Cerebellar cortex (tissue), 1 donor: Measurements from ENCODE around the gene C2CD2.
A peak's percentile ranks its signal among the peaks of the same experiment; 100 is the strongest.
"Not testable (repeated sequence)": the region's sequence is repeated elsewhere in the genome, so short reads cannot be mapped to it uniquely, and the experiment has no call there.

Source experiments
- DNase-seq: peaks from one replicate; pipeline ENCODE4 v3.0.0-alpha.2; 2015; ENCODE audit warnings: low spot score

C2CD2 gene

GRCh38 chr21:41953831-41954653, at the start of gene C2CD2:
Gene C2CD2 (minus strand): TSS chr21:41954018. CDS start chr21:41953648, 370 bp downstream.
- DNase-seq: peak; percentile 57

GRCh38 chr21:42003051-42003461, 49.2 kb upstream of the C2CD2 start:
- no peak for DNase-seq

- DNase-seq: no peak
Observed at GRCh38 chr21:42002421-42002958, 48.7 kb upstream of the C2CD2 start.

- no peak for DNase-seq
Observed at GRCh38 chr21:42001781-42002180, 48.0 kb upstream of the C2CD2 start.

- DNase-seq: no peak
Observed at GRCh38 chr21:42000908-42001307, 47.1 kb upstream of the C2CD2 start.

- no peak for DNase-seq
Observed at GRCh38 chr21:41997657-41998056, 43.8 kb upstream of the C2CD2 start.

- DNase-seq: no peak
Observed at GRCh38 chr21:41995577-41995976, 41.8 kb upstream of the C2CD2 start.

GRCh38 chr21:41994613-41995012, 40.8 kb upstream of the C2CD2 start:
- DNase-seq: not testable (repeated sequence)

GRCh38 chr21:41993744-41994143, 39.9 kb upstream of the C2CD2 start:
- DNase-seq: no peak

- no peak for DNase-seq
Observed at GRCh38 chr21:41992576-41992975, 38.8 kb upstream of the C2CD2 start.

- no peak for DNase-seq
Observed at GRCh38 chr21:41991659-41992058, 37.8 kb upstream of the C2CD2 start.

- no peak for DNase-seq
Observed at GRCh38 chr21:41989698-41990097, 35.9 kb upstream of the C2CD2 start.

GRCh38 chr21:41987310-41987709, 33.5 kb upstream of the C2CD2 start:
- DNase-seq: no peak

- no peak for DNase-seq
Observed at GRCh38 chr21:41985662-41986416, 32.0 kb upstream of the C2CD2 start.

GRCh38 chr21:41983229-41983628, 29.4 kb upstream of the C2CD2 start:
- no peak for DNase-seq

GRCh38 chr21:41980561-41980960, 26.7 kb upstream of the C2CD2 start:
- DNase-seq: no peak

GRCh38 chr21:41979751-41980369, 26.0 kb upstream of the C2CD2 start:
- no peak for DNase-seq

- no peak for DNase-seq
Observed at GRCh38 chr21:41979335-41979734, 25.5 kb upstream of the C2CD2 start.

- DNase-seq: no peak
Observed at GRCh38 chr21:41977034-41977950, 23.5 kb upstream of the C2CD2 start.

GRCh38 chr21:41976611-41977010, 22.8 kb upstream of the C2CD2 start:
- DNase-seq: no peak
